WTC11 (cell line): ENCODE data around the gene MRGPRF. TPM values are rescaled to one million over a fixed set of nuclear protein-coding genes. Genes with fewer than 3 reads are reported as not detected.

Source experiments
- ATAC-seq: fragments of 200-7000 bp; cut with Tn5 transposase; 2 replicates; pipeline ENCODE4 v1.10.0; 2021; ENCODE audit warnings: mild to moderate bottlenecking, moderate library complexity
- CTCF ChIA-PET: fragments of 300-600 bp; sonication (Branson Sonifier 250); formaldehyde crosslinking; loops from one replicate; lab custom pipeline; 2021; ENCODE audit warnings: antibody characterized with exemption; lab: Charles Lee
- POLR2A ChIA-PET: fragments of 350-600 bp; sonication (Branson Sonifier 250); formaldehyde crosslinking; loops from one replicate; lab custom pipeline; 2021; ENCODE audit warnings: antibody characterized with exemption; lab: Charles Lee
- DNase-seq: peaks from one replicate; pipeline ENCODE4 v3.0.0; 2021; ENCODE audit warnings: low spot score
- H3K27ac Mint-ChIP-seq: 2 replicates; pipeline ENCODE4 v1.8.0; 2021; ENCODE audit warnings: mixed read lengths
- H3K27me3 Mint-ChIP-seq: 2 replicates; pipeline ENCODE4 v1.8.0; 2021; ENCODE audit warnings: low read depth, mild to moderate bottlenecking, moderate library complexity, mixed read lengths
- H3K36me3 Mint-ChIP-seq: 2 replicates; pipeline ENCODE4 v1.8.0; 2021; ENCODE audit warnings: mixed read lengths
- H3K4me1 Mint-ChIP-seq: 2 replicates; pipeline ENCODE4 v1.8.0; 2022; ENCODE audit warnings: mixed read lengths
- H3K4me3 Mint-ChIP-seq: 2 replicates; pipeline ENCODE4 v1.8.0; 2021; ENCODE audit warnings: mild to moderate bottlenecking, moderate library complexity, mixed read lengths
- H3K9me3 Mint-ChIP-seq: 2 replicates; pipeline ENCODE4 v1.8.0; 2021; ENCODE audit warnings: mixed read lengths
- ATF3 ChIP-seq: sonication (generic); formaldehyde crosslinking; conservative IDR thresholded peaks from 2 replicates; pipeline ENCODE4 v1.8.1; 2022; ENCODE audit warnings: mild to moderate bottlenecking, missing genetic modification reagents
- FOXK1 ChIP-seq: sonication (generic); formaldehyde crosslinking; IDR thresholded peaks from 2 replicates; pipeline ENCODE4 v1.8.0; 2022; ENCODE audit warnings: mild to moderate bottlenecking, moderate library complexity, missing genetic modification reagents
- FOXP1 ChIP-seq: sonication (generic); formaldehyde crosslinking; IDR thresholded peaks from 2 replicates; pipeline ENCODE4 v1.8.0; 2022; ENCODE audit warnings: missing genetic modification reagents, mild to moderate bottlenecking, moderate library complexity, borderline replicate concordance
- IRF2 ChIP-seq: sonication (generic); formaldehyde crosslinking; IDR thresholded peaks from 2 replicates; pipeline ENCODE4 v1.8.0; 2022; ENCODE audit warnings: low read depth, missing genetic modification reagents, borderline replicate concordance
- JUN ChIP-seq: sonication (generic); formaldehyde crosslinking; IDR thresholded peaks from 2 replicates; pipeline ENCODE4 v1.8.0; 2023; ENCODE audit warnings: mild to moderate bottlenecking, missing genetic modification reagents
- MLX ChIP-seq: sonication (generic); formaldehyde crosslinking; IDR thresholded peaks from 2 replicates; pipeline ENCODE4 v1.8.1; 2023; ENCODE audit warnings: mild to moderate bottlenecking, missing genetic modification reagents, moderate library complexity
- NR3C1 ChIP-seq: sonication (generic); formaldehyde crosslinking; conservative IDR thresholded peaks from 2 replicates; pipeline ENCODE4 v1.8.1; 2023; ENCODE audit warnings: low read depth, mild to moderate bottlenecking, missing genetic modification reagents
- RELA ChIP-seq: sonication (generic); formaldehyde crosslinking; IDR thresholded peaks from 2 replicates; pipeline ENCODE4 v1.8.1; 2022; ENCODE audit warnings: missing genetic modification reagents, mild to moderate bottlenecking, borderline replicate concordance
- TP53 ChIP-seq: sonication (generic); formaldehyde crosslinking; IDR thresholded peaks from 2 replicates; pipeline ENCODE4 v1.8.1; 2023; ENCODE audit warnings: mild to moderate bottlenecking, missing genetic modification reagents
- ZNF121 ChIP-seq: sonication (generic); formaldehyde crosslinking; IDR thresholded peaks from 2 replicates; pipeline ENCODE4 v1.8.0; 2023; ENCODE audit warnings: missing genetic modification reagents
- ZNF219 ChIP-seq: sonication (generic); formaldehyde crosslinking; IDR thresholded peaks from 2 replicates; pipeline ENCODE4 v1.8.0; 2023; ENCODE audit warnings: missing genetic modification reagents, mild to moderate bottlenecking, borderline replicate concordance
- ZNF232 ChIP-seq: sonication (generic); formaldehyde crosslinking; IDR thresholded peaks from 2 replicates; pipeline ENCODE4 v1.8.0; 2022; ENCODE audit warnings: mild to moderate bottlenecking, missing genetic modification reagents
- ZNF671 ChIP-seq: fragments of 250-450 bp; sonication (Bioruptor Pico); IDR thresholded peaks from 2 replicates; pipeline ENCODE4 v1.8.0; 2021; ENCODE audit warnings: mild to moderate bottlenecking
- total RNA-seq: library from RNA; stranded (reverse); gene quantifications from 3 replicates; pipeline ENCODE4 v1.2.3, GENCODE V29; 2021
- TF ChIP-seq, protein P1 (sequence below): sonication (generic); formaldehyde crosslinking; IDR thresholded peaks from 2 replicates; pipeline ENCODE4 v1.8.0; 2022; ENCODE audit warnings: mild to moderate bottlenecking, missing genetic modification reagents
- TF ChIP-seq, protein P2 (sequence below): sonication (generic); formaldehyde crosslinking; IDR thresholded peaks from 2 replicates; pipeline ENCODE4 v1.8.1; 2022; ENCODE audit warnings: low read depth, missing genetic modification reagents, borderline replicate concordance
- TF ChIP-seq, protein P3 (sequence below): fragments of 250-450 bp; sonication (Bioruptor Pico); IDR thresholded peaks from 2 replicates; pipeline ENCODE4 v1.9.0; 2021; ENCODE audit warnings: mild to moderate bottlenecking
- TF ChIP-seq, protein P4 (sequence below): fragments of 250-450 bp; sonication (Bioruptor Pico); conservative IDR thresholded peaks from 2 replicates; pipeline ENCODE4 v1.9.0; 2021; ENCODE audit warnings: mild to moderate bottlenecking
- TF ChIP-seq, protein P5 (sequence below): fragments of 200-600 bp; IDR thresholded peaks from 2 replicates; pipeline ENCODE4 v1.8.0; 2022; ENCODE audit warnings: antibody characterized with exemption
- TF ChIP-seq, protein P6 (sequence below): fragments of 250-450 bp; sonication (Bioruptor Pico); IDR thresholded peaks from 2 replicates; pipeline ENCODE4 v1.9.0; 2021; ENCODE audit warnings: mild to moderate bottlenecking

Gene MRGPRF
- total RNA-seq, 1 experiment from 2014 or later = 3.8 TPM

- no peak for DNase-seq
- Mint-ChIP-seq H3K27me3 (no peaks in the 10 kb centered on the region), H3K36me3 (no peaks in the 10 kb centered on the region), H3K4me3 (no peak overlapping the region), H3K27ac (no peak overlapping the region), H3K4me1 (peaks cover 14% of the 10 kb centered on the region), H3K9me3 (no peaks in the 10 kb centered on the region)
- TF ChIP-seq, protein P1, sequence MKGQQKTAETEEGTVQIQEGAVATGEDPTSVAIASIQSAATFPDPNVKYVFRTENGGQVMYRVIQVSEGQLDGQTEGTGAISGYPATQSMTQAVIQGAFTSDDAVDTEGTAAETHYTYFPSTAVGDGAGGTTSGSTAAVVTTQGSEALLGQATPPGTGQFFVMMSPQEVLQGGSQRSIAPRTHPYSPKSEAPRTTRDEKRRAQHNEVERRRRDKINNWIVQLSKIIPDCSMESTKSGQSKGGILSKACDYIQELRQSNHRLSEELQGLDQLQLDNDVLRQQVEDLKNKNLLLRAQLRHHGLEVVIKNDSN (CRISPR knock-in tag) = no peak
- TF ChIP-seq RELA (CRISPR knock-in tag) (no peak), TP53 (CRISPR knock-in tag) (no peak), FOXK1 (no peak), ZNF219 (CRISPR knock-in tag) (no peak), ATF3 (CRISPR knock-in tag) (no peak), MLX (CRISPR knock-in tag) (no peak), ZNF121 (no peak), JUN (CRISPR knock-in tag) (no peak), FOXP1 (no peak), IRF2 (CRISPR knock-in tag) (no peak), ZNF671 (CRISPR knock-in tag) (no peak), ZNF232 (CRISPR knock-in tag) (no peak), NR3C1 (CRISPR knock-in tag) (no peak)
- TF ChIP-seq, protein P2, sequence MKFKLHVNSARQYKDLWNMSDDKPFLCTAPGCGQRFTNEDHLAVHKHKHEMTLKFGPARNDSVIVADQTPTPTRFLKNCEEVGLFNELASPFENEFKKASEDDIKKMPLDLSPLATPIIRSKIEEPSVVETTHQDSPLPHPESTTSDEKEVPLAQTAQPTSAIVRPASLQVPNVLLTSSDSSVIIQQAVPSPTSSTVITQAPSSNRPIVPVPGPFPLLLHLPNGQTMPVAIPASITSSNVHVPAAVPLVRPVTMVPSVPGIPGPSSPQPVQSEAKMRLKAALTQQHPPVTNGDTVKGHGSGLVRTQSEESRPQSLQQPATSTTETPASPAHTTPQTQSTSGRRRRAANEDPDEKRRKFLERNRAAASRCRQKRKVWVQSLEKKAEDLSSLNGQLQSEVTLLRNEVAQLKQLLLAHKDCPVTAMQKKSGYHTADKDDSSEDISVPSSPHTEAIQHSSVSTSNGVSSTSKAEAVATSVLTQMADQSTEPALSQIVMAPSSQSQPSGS (CRISPR knock-in tag) = no peak
- TF ChIP-seq, protein P3, sequence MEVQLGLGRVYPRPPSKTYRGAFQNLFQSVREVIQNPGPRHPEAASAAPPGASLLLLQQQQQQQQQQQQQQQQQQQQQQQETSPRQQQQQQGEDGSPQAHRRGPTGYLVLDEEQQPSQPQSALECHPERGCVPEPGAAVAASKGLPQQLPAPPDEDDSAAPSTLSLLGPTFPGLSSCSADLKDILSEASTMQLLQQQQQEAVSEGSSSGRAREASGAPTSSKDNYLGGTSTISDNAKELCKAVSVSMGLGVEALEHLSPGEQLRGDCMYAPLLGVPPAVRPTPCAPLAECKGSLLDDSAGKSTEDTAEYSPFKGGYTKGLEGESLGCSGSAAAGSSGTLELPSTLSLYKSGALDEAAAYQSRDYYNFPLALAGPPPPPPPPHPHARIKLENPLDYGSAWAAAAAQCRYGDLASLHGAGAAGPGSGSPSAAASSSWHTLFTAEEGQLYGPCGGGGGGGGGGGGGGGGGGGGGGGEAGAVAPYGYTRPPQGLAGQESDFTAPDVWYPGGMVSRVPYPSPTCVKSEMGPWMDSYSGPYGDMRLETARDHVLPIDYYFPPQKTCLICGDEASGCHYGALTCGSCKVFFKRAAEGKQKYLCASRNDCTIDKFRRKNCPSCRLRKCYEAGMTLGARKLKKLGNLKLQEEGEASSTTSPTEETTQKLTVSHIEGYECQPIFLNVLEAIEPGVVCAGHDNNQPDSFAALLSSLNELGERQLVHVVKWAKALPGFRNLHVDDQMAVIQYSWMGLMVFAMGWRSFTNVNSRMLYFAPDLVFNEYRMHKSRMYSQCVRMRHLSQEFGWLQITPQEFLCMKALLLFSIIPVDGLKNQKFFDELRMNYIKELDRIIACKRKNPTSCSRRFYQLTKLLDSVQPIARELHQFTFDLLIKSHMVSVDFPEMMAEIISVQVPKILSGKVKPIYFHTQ (CRISPR knock-in tag) = no peak
- TF ChIP-seq, protein P4, sequence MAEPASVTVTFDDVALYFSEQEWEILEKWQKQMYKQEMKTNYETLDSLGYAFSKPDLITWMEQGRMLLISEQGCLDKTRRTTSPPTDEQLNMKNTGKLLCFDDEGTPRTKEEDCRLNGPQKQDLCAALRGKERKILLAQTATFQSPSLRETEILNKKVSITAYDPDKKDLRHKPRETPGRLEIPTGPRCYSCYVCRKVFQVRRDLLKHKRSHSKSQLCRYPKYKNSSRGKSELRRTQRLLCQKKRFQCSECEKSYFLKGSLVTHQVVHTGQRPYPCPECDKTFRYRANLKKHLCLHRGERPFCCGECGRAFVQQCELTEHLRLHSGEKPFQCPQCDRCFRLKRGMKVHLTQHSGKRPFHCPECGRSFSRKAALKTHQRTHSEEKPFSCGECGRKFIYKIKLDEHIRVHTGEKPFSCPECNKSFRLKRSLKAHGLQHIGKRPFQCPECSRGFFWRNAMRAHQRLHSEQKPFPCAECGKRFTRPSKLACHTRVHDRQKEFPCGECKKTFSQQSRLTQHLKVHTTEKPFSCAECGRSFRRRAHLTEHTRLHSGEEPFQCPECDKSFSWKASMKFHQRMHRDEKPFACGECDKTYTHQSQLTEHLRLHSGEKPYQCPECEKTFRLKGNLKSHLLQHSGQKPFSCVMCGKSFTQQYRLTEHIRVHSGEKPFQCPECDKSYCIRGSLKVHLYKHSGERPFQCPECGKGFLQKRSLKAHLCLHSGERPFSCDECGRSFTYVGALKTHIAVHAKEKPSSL (CRISPR knock-in tag) = no peak
- TF ChIP-seq, protein P5, sequence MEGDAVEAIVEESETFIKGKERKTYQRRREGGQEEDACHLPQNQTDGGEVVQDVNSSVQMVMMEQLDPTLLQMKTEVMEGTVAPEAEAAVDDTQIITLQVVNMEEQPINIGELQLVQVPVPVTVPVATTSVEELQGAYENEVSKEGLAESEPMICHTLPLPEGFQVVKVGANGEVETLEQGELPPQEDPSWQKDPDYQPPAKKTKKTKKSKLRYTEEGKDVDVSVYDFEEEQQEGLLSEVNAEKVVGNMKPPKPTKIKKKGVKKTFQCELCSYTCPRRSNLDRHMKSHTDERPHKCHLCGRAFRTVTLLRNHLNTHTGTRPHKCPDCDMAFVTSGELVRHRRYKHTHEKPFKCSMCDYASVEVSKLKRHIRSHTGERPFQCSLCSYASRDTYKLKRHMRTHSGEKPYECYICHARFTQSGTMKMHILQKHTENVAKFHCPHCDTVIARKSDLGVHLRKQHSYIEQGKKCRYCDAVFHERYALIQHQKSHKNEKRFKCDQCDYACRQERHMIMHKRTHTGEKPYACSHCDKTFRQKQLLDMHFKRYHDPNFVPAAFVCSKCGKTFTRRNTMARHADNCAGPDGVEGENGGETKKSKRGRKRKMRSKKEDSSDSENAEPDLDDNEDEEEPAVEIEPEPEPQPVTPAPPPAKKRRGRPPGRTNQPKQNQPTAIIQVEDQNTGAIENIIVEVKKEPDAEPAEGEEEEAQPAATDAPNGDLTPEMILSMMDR = no peak
- TF ChIP-seq, protein P6, sequence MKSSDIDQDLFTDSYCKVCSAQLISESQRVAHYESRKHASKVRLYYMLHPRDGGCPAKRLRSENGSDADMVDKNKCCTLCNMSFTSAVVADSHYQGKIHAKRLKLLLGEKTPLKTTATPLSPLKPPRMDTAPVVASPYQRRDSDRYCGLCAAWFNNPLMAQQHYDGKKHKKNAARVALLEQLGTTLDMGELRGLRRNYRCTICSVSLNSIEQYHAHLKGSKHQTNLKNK (CRISPR knock-in tag) = no peak
- CTCF ChIA-PET = interaction anchor here (0.6 to 5.5 kb wide), 27 partner anchors 9 to 688 kb away, joined by 3 to 40 read pairs (median 3); partner anchors contain the start of genes MRGPRD, MRGPRF and TPCN2
- POLR2A ChIA-PET = no interaction called here
- peak; percentile 47 for ATAC-seq
Observed at GRCh38 chr11:68955607-68955958, 57.5 kb downstream of the MRGPRF start.
